GM19324 (cell line): Measurements from ENCODE around the gene CD274.
"Not testable (repeated sequence)": the region's sequence is repeated elsewhere in the genome, so short reads cannot be mapped to it uniquely, and the experiment has no call there.

Experiments used
- ATAC-seq: cut with Tn5 transposase; IDR thresholded peaks from one replicate; pipeline ENCODE4 v1.9.1; 2021; ENCODE audit warnings: mild to moderate bottlenecking, moderate library complexity; ENCODE audit not compliant: unreplicated experiment, low FRiP score

The CD274 gene

DNA sequence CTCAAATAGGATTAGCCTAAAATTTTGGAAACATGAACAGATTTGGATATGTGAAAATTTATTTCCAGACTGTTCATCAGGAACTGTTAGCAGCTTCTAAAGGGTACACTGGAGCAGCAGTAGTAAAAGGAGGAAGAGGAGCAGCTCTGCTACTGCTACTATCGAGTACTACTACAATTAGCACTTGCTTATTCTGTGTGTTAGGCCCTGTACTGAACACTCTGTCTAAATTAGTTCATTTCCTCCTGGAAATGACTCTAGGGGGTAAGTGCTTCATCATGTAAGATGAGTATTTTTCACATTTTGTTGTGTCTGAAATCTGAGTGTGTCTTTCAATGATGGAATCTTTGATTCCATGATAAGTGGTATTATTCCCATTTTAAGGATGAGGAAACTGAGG lies 9.8 kb downstream of the CD274 start:
- no peak for ATAC-seq

- ATAC-seq: not testable (repeated sequence)
Observed at GRCh38 chr9:5464831-5465330, 14.5 kb downstream of the CD274 start.

- no peak for ATAC-seq
Observed at GRCh38 chr9:5466005-5466404, 15.7 kb downstream of the CD274 start.

DNA sequence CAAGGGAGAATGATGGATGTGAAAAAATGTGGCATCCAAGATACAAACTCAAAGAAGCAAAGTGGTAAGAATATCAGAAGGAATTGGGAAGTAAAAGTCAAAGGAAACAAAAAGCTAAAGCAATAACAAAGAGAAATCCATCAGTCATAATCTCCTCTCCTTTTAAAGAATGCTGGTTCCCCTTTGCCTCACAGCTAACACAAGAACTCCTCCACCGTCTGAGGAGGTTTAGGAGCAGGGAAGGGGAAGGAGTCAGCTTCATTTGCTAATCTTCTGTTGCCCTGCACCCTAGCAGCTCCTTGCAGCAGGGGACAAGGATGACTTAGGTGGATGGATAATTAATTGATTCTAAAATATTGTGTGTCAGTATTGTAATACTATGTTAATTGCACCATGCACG lies 16.4 kb downstream of the CD274 start:
- ATAC-seq: no peak

- ATAC-seq: no peak
Observed at GRCh38 chr9:5468850-5469249, 18.5 kb downstream of the CD274 start.

GRCh38 chr9:5470122-5470521 lies 19.8 kb downstream of the CD274 start:
- no peak for ATAC-seq

- no peak for ATAC-seq
Observed at GRCh38 chr9:5470816-5471215, 20.5 kb downstream of the CD274 start.

- not testable (repeated sequence) for ATAC-seq
Observed at GRCh38 chr9:5475611-5476010, 25.3 kb downstream of the CD274 start.

GRCh38 chr9:5478206-5478605 lies 27.9 kb downstream of the CD274 start:
- ATAC-seq: no peak

DNA sequence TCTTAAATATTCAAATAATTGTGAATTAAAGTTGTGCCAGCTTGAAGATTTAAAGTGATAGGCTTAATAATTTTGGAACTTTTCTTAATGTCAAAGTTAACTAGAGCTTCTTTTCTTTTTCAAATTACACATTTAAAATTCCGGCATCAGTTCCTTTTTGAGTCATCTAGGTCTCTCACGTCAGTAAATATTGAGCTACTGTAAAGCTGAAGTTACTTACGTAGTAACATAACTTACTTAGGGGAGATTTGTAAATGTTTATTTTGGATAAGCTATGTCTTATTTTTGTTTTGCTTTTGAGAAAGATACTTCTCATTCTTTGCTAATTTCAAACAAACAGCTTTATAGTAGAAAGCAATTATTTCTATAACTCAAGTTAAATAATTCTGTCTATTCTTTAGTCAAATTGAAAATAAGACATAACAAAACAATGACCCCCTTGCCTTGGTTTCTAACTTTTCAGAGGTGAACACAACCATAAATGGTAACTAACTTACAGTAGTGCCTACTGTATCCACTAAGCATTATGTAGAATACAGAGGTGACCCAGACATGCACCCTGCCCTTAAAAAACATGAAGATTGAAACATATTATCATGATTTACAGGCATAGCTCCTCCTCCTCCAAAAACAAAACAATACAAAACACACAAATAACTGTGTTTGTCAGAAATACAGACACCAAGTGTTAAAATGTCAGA lies 29.8 kb downstream of the CD274 start:
- ATAC-seq: no peak

DNA sequence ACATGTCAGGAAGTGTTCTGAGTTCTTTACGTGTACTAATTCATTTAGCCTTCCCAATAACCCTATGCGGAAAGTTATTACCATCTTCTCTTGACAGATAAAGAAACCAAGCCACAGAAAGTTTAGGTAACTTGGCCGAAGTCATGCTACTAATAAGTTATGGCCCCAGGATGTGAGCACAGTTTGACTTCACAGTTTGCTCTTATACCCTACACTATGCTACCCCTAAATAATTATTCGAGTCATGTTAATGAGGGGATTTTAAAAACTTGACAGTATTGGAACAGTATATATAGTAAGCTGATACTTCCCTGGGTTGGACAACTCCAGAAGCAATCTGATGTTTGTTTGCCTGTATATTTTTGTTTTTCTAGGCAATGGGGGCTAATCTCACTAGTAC lies 30.6 kb downstream of the CD274 start:
- ATAC-seq: no peak

GRCh38 chr9:5481322-5482040 lies 31.1 kb downstream of the CD274 start:
- ATAC-seq: no peak

GRCh38 chr9:5482194-5482593 lies 31.9 kb downstream of the CD274 start:
- ATAC-seq: no peak

- no peak for ATAC-seq
Observed at GRCh38 chr9:5483306-5483705, 33.0 kb downstream of the CD274 start.

- no peak for ATAC-seq
Observed at GRCh38 chr9:5485378-5486085, 35.2 kb downstream of the CD274 start.

- ATAC-seq: no peak
Observed at GRCh38 chr9:5486988-5487387, 36.6 kb downstream of the CD274 start.

- no peak for ATAC-seq
Observed at GRCh38 chr9:5488221-5489008, 38.1 kb downstream of the CD274 start.

DNA sequence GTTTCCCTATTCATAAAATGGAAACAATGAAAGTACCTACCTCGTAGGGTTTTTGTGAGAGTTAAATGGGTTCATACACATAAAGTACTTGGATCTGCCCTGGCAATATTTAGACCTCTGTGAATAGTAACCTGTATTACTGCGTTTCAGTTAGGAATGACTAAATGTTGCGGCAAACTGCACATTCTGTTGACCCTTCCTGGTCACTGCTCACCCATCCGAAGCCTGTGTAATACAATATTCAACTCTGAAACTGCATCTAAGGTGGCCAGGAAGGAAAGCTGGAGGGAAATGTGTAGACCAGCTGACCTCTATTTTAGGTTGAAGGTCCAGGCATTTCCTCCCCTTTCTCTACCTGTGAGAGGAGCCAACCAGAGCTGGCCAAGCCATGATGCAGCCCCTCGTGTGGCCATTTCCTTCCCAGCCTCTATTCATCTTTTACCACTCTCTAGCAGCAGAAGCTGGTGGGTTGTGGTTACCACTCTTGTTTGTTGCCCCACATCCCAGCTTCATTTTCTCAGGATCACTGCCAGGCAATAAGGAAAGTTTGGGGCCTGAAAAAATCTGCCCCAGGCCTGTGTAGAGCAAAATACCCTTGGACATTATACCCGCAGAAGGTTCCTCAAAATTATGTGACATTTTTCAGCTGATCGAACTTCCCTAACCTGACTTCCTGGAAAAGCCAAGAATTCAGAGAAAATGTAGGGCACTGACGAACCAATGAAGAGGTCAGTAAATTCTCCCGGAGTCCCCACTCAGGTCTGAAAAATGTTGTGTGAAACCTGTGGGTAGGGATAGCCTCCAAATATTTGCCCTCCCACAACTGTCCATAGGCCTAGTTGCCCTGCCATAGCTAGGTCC lies 39.5 kb downstream of the CD274 start:
- ATAC-seq: no peak

DNA sequence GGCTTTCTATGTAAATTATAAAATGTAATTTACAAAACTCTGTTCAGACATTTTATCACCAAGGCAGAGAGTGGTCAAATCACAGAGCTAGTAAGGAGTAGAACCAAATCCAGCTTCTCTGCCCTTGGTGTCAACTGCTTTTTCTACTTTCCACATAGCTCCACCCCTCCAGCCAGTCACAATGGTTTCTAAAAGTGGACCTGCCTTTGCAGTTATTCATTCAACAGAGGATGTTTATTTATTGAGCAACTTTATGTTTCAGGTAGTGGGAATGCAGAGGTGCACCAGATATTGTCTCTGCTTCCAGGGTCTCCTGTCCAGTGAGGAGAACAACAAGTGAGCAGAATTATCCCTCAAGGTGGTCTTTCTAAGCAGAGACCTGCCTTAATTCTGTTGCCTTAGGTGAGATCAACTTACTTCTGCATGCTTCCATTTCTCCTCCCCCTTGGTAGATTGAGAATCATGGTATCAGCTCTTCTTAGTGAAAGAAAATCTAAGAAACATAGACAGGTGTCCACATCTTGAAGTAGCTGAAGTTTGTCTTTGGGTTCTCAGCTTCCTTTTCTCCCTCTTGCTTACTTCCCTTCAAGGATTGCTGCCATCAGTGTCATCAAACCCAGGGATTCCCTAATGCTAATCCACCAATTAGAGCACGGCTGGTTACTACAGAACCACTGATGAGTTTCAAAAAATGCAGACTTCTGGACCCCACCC lies 42.8 kb downstream of the CD274 start:
- ATAC-seq: no peak
